ENCODE data around the gene PPP1R3F.

PPP1R3F gene

DNA sequence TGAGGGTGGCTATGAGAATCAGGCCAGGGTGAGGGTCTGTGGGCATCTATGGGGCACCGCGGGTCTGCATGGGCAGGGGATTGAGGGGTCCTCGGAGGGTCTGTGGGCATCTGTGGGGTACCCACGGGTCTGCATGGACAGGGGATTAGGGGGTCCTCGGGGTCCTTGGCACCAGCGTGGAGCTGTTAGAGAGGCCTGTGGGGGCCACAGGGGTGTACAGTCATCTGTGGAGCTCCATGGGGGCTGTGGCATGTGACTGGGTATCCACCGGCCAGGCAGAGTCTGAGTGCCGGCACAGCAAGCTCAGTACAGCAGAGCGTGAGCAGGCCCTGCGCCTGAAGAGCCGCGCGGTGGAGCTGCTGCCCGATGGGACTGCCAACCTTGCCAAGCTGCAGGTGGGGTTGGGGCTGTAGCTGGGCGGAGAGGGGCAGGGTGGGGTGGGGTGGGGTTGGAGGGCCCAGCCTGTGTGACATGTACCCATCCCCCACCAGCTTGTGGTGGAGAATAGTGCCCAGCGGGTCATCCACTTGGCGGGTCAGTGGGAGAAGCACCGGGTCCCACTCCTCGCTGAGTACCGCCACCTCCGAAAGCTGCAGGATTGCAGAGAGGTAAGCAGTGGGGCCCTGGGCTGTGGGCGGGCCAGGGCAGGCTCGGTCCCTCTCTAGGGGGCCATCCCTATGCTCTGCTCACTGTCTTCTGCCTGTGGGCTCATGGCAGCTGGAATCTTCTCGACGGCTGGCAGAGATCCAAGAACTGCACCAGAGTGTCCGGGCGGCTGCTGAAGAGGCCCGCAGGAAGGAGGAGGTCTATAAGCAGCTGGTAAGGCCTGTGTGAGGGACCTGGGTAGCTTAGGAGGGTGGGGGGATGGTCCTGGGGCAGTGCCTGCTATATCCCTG lies 21.4 kb upstream of the PPP1R3F start:
- no peak for DNase-seq (ENCODE audit: low read depth)
- H3K4me3 ChIP-seq (ENCODE audit: control insufficient read depth, low read depth, low read length), result no peak overlapping the region
- no peak for TF ChIP-seq CTCF (IDR thresholded peaks at IDR 0.05; ENCODE audit: control insufficient read depth, insufficient read depth, low read depth, low read length, missing control alignments)

DNA sequence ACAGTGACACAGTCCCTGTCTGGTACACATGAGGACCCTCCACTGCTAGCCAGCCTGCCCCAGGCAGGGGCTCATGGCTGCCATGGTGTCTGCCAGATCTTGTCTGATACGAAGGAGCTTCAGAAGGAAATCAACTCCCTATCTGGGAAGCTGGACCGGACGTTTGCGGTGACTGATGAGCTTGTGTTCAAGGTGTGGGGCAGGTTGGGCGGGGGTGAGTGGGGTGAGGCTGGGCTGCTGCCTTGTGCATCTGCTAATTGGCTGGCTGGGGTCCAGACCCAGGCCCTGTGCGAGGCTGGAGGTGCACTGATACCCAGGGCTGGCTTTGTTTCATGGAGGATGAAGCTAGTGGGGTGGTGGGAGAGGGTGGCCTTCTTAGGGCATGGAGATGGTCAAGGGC lies 20.5 kb upstream of the PPP1R3F start:
- H3K4me3 ChIP-seq (ENCODE audit: control insufficient read depth, low read depth, low read length), result no peak overlapping the region
- TF ChIP-seq CTCF (IDR thresholded peaks at IDR 0.05; ENCODE audit: control insufficient read depth, insufficient read depth, low read depth, low read length, missing control alignments), result no peak
- no peak for DNase-seq (ENCODE audit: low read depth)

GRCh38 chrX:49249616-49250015 lies 20.0 kb upstream of the PPP1R3F start:
- no peak for TF ChIP-seq CTCF (IDR thresholded peaks at IDR 0.05; ENCODE audit: control insufficient read depth, insufficient read depth, low read depth, low read length, missing control alignments)
- DNase-seq (ENCODE audit: low read depth), result no peak

GRCh38 chrX:49250066-49250465 lies 19.5 kb upstream of the PPP1R3F start:
- TF ChIP-seq CTCF (IDR thresholded peaks at IDR 0.05; ENCODE audit: control insufficient read depth, insufficient read depth, low read depth, low read length, missing control alignments), result no peak
- DNase-seq (ENCODE audit: low read depth), result no peak
- H3K4me3 ChIP-seq (ENCODE audit: control insufficient read depth, low read depth, low read length), result no peak overlapping the region

More at GRCh38 chrX:49249616-49250015, 20.0 kb upstream of the PPP1R3F start:
- H3K4me3 ChIP-seq (ENCODE audit: control insufficient read depth, low read depth, low read length), result no peak overlapping the region

DNA sequence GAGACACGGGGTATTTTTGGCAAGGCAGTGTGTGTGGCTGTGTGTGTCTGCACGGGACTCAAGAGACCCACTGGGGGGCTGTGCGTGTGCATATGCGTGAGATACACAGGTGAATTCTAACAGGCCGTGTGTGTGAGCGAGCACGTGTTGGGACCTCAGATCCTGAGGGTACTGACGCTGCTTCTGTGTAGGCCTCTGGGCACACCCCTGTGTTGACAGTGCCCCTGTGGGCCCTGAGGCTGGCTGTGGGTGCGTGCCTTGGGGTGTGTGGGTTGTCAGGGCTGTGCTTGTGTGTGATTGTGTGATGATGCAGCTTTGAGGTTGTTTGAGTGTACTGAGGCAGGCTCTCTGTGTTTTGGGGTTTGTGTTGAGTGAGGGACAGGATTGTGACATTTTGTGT lies 19.0 kb upstream of the PPP1R3F start:
- DNase-seq (ENCODE audit: low read depth), result no peak
- no peak for TF ChIP-seq CTCF (IDR thresholded peaks at IDR 0.05; ENCODE audit: control insufficient read depth, insufficient read depth, low read depth, low read length, missing control alignments)
- no peak overlapping the region for H3K4me3 ChIP-seq (ENCODE audit: control insufficient read depth, low read depth, low read length)

GRCh38 chrX:49251325-49251724 lies 18.3 kb upstream of the PPP1R3F start:
- DNase-seq (ENCODE audit: low read depth), result no peak
- H3K4me3 ChIP-seq (ENCODE audit: control insufficient read depth, low read depth, low read length), result no peak overlapping the region
- no peak for TF ChIP-seq CTCF (IDR thresholded peaks at IDR 0.05; ENCODE audit: control insufficient read depth, insufficient read depth, low read depth, low read length, missing control alignments)
